ENCODE measurements around the gene MVK. TPM values are rescaled to one million over a fixed set of nuclear protein-coding genes. Genes with fewer than 3 reads are reported as not detected.

MVK gene
- total and polyA plus RNA-seq, 4 donors = 22.4 to 62.7 (median 37.2) TPM

DNA sequence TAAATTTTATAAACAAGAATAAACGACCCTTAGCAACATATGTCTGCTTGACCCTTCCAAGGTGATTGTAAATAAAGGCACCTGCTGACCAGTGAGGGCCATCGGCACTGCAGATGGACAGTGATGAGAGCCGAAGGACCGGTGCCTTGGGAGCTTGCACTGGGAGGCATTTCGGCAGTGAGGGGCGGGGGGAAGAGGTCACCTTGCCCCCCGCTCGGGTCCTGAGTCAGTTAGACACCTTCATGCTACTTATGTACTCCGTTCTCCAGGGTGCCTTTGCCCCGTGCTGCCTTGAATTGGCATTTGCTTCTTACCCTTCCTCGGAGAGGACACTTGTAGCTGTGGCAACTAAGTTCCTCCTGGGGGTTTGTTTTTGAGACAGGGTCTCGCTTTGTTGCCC lies 23.3 kb upstream of the MVK start:
- DNase-seq (no peak), ATAC-seq (ENCODE audit: insufficient read depth, low FRiP score) (no peak)
- WGBS, 2 donors = 69 to 77% methylated on average over 12 of the region's 12 CpGs
- no peak overlapping the region for H3K27ac ChIP-seq (ENCODE audit: low read depth in 1 of 2, low read length in 1 of 2)
- H3K4me3 ChIP-seq = no peak overlapping the region
- H3K9ac ChIP-seq (ENCODE audit: insufficient read depth in 1 of 2, low read length in 2 of 2) = no peak overlapping the region
- TF ChIP-seq, protein P1, sequence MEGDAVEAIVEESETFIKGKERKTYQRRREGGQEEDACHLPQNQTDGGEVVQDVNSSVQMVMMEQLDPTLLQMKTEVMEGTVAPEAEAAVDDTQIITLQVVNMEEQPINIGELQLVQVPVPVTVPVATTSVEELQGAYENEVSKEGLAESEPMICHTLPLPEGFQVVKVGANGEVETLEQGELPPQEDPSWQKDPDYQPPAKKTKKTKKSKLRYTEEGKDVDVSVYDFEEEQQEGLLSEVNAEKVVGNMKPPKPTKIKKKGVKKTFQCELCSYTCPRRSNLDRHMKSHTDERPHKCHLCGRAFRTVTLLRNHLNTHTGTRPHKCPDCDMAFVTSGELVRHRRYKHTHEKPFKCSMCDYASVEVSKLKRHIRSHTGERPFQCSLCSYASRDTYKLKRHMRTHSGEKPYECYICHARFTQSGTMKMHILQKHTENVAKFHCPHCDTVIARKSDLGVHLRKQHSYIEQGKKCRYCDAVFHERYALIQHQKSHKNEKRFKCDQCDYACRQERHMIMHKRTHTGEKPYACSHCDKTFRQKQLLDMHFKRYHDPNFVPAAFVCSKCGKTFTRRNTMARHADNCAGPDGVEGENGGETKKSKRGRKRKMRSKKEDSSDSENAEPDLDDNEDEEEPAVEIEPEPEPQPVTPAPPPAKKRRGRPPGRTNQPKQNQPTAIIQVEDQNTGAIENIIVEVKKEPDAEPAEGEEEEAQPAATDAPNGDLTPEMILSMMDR (IDR thresholded peaks at IDR 0.05; ENCODE audit: control extremely low read depth, extremely low read depth) = no peak
- H3K9me3 ChIP-seq (ENCODE audit: control insufficient read depth in 4 of 4, insufficient read depth in 3 of 4, low read length in 3 of 4) = no peaks in the 10 kb centered on the region
- H3K36me3 ChIP-seq (ENCODE audit: control insufficient read depth in 4 of 4, insufficient read depth in 4 of 4, low read length in 4 of 4) = no peaks in the 10 kb centered on the region
- H3K4me1 ChIP-seq (ENCODE audit: control insufficient read depth in 5 of 5, insufficient read depth in 5 of 5, low read length in 5 of 5) = peaks cover 0 to 2% (median 0%) of the 10 kb centered on the region in 5 donors
- peaks cover 0 to 24% (median 11%) of the 10 kb centered on the region in 3 donors for H3K27me3 ChIP-seq (ENCODE audit: control insufficient read depth in 3 of 3, insufficient read depth in 3 of 3, low read length in 2 of 3)

DNA sequence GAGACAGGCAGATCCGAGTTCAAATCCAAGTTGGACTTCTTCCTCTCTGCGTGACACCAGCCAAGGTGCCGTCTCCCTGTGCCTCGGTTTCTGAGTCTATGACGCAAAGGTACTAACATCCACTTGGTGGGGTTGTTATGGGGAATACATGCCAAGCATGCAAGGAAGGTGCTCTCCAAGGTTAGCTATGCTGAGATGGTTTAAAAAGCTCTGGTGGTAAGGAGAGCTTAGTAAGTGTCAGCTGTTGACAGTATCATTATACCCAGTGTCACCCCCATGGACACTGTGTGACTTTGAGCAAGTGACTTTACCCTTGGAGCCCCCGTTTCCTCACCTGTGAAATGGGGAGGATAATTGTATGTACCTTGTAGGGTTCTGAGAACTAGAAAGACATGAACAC lies 22.5 kb upstream of the MVK start:
- ATAC-seq (ENCODE audit: insufficient read depth, low FRiP score) (no peak), DNase-seq (no peak)
- TF ChIP-seq, protein P1 (IDR thresholded peaks at IDR 0.05; ENCODE audit: control extremely low read depth, extremely low read depth) = no peak
- H3K36me3 ChIP-seq (ENCODE audit: control insufficient read depth in 4 of 4, insufficient read depth in 4 of 4, low read length in 4 of 4) = no peaks in the 10 kb centered on the region
- no peak overlapping the region for H3K27ac ChIP-seq (ENCODE audit: low read depth in 1 of 2, low read length in 1 of 2)
- H3K4me1 ChIP-seq (ENCODE audit: control insufficient read depth in 5 of 5, insufficient read depth in 5 of 5, low read length in 5 of 5) = peaks cover 0 to 2% (median 0%) of the 10 kb centered on the region in 5 donors
- 86 to 90% methylated on average over 6 of the region's 6 CpGs for WGBS, 2 donors
- no peaks in the 10 kb centered on the region for H3K9me3 ChIP-seq (ENCODE audit: control insufficient read depth in 4 of 4, insufficient read depth in 3 of 4, low read length in 3 of 4)
- H3K9ac ChIP-seq (ENCODE audit: insufficient read depth in 1 of 2, low read length in 2 of 2) = no peak overlapping the region
- peaks cover 0 to 24% (median 11%) of the 10 kb centered on the region in 3 donors for H3K27me3 ChIP-seq (ENCODE audit: control insufficient read depth in 3 of 3, insufficient read depth in 3 of 3, low read length in 2 of 3)
- no peak overlapping the region for H3K4me3 ChIP-seq

DNA sequence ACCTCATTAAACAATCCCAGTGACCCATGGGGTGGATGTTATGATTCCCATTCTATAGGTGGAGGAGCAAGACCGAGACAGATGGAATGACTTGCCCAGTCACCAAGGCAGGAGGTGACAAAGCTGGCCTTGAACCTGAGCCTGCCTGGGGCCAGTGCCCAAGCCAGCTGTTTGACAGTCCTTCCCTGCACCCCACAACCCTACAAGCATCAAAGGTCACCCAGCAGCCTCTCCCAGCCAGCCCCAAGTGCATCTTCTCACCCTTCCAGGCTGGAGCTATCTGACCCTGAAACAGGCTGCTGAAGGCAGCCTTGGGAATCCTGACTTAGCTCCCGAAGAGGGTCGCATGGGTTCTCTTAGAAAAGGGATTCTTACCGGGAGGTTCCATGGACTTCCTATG lies 20.6 kb upstream of the MVK start:
- no peak overlapping the region for H3K9ac ChIP-seq (ENCODE audit: insufficient read depth in 1 of 2, low read length in 2 of 2)
- peaks cover 0 to 7% (median 0%) of the 10 kb centered on the region in 4 donors for H3K36me3 ChIP-seq (ENCODE audit: control insufficient read depth in 4 of 4, insufficient read depth in 4 of 4, low read length in 4 of 4)
- no peaks in the 10 kb centered on the region for H3K9me3 ChIP-seq (ENCODE audit: control insufficient read depth in 4 of 4, insufficient read depth in 3 of 4, low read length in 3 of 4)
- no peak overlapping the region for H3K4me3 ChIP-seq
- WGBS, 2 donors = 69 to 83% methylated on average over 4 of the region's 4 CpGs
- ATAC-seq (ENCODE audit: insufficient read depth, low FRiP score) (no peak), DNase-seq (no peak)
- no peak overlapping the region for H3K27ac ChIP-seq (ENCODE audit: low read depth in 1 of 2, low read length in 1 of 2)
- TF ChIP-seq, protein P1 (IDR thresholded peaks at IDR 0.05; ENCODE audit: control extremely low read depth, extremely low read depth) = no peak
- peaks cover 0 to 24% (median 11%) of the 10 kb centered on the region in 3 donors for H3K27me3 ChIP-seq (ENCODE audit: control insufficient read depth in 3 of 3, insufficient read depth in 3 of 3, low read length in 2 of 3)
- peaks cover 0 to 2% (median 0%) of the 10 kb centered on the region in 5 donors for H3K4me1 ChIP-seq (ENCODE audit: control insufficient read depth in 5 of 5, insufficient read depth in 5 of 5, low read length in 5 of 5)

DNA sequence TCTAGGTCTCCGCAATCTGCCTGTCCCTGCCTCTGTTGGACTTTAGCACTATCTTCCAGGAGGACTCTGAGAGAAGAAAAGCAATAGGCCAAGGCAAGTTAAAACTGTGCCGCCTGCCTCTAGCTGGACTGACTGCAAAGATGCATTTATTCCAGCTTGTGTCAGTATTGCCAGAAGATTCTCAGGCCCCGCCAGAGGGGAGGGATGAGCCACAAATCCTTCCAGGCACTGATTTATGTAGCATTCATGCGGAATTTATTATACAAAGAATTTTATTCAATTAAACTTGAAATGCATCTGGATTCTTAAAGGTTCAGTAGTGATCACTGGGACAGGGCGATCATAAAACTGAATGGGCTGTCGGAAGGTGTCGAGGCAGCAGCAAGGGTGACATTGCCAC lies 20.1 kb upstream of the MVK start:
- 87 to 90% methylated on average over 7 of the region's 7 CpGs for WGBS, 2 donors
- peaks cover 0 to 2% (median 0%) of the 10 kb centered on the region in 5 donors for H3K4me1 ChIP-seq (ENCODE audit: control insufficient read depth in 5 of 5, insufficient read depth in 5 of 5, low read length in 5 of 5)
- no peak overlapping the region for H3K9ac ChIP-seq (ENCODE audit: insufficient read depth in 1 of 2, low read length in 2 of 2)
- H3K36me3 ChIP-seq (ENCODE audit: control insufficient read depth in 4 of 4, insufficient read depth in 4 of 4, low read length in 4 of 4) = peaks cover 0 to 7% (median 0%) of the 10 kb centered on the region in 4 donors
- H3K27me3 ChIP-seq (ENCODE audit: control insufficient read depth in 3 of 3, insufficient read depth in 3 of 3, low read length in 2 of 3) = peaks cover 0 to 22% (median 9%) of the 10 kb centered on the region in 3 donors
- H3K9me3 ChIP-seq (ENCODE audit: control insufficient read depth in 4 of 4, insufficient read depth in 3 of 4, low read length in 3 of 4) = no peaks in the 10 kb centered on the region
- no peak overlapping the region for H3K4me3 ChIP-seq
- no peak for ATAC-seq (ENCODE audit: insufficient read depth, low FRiP score)
- no peak overlapping the region for H3K27ac ChIP-seq (ENCODE audit: low read depth in 1 of 2, low read length in 1 of 2)
- TF ChIP-seq, protein P1 (IDR thresholded peaks at IDR 0.05; ENCODE audit: control extremely low read depth, extremely low read depth) = no peak
- DNase-seq = no peak
